Endothelial cell of umbilical vein (primary cell): Measurements from ENCODE around the gene ELK1. TPM values are rescaled to one million over a fixed set of nuclear protein-coding genes. Genes with fewer than 3 reads are reported as not detected.

ENCODE experiments used
- BruUV-seq: library from RNA; stranded (reverse); fragments of 400-500 nt; replicated peaks from 2 replicates; lab custom pipeline; 2021; lab: Mats Ljungman, UMichigan
- CTCF ChIA-PET: fragments of 300-600, 350-600 bp; sonication (Branson Sonifier 250); formaldehyde crosslinking; loops from one replicate; lab custom pipeline; 2021; ENCODE audit warnings: antibody characterized with exemption, inconsistent platforms; lab: Charles Lee
- POLR2A ChIA-PET: fragments of 300-600, 350-600 bp; sonication (Branson Sonifier 250); formaldehyde crosslinking; loops from one replicate; lab custom pipeline; 2021; ENCODE audit warnings: antibody characterized with exemption, inconsistent platforms; lab: Charles Lee
- DNase-seq: peaks from one replicate; pipeline ENCODE4 v3.0.0-alpha.2; 2011; ENCODE audit warnings: low read depth, low spot score
- FAIRE-seq: peaks from 2 replicates; lab custom pipeline; 2011; peaks lifted over from hg19 to GRCh38; lab: Jason Lieb, UNC
- H2AFZ ChIP-seq: 2 replicates; pipeline ENCODE4 v1.6.0; 2012; ENCODE audit warnings: low read depth, low read length, control low read depth, inconsistent platforms
- H3K27ac ChIP-seq: 2 replicates; pipeline ENCODE4 v1.5.1; 2011; ENCODE audit warnings: low read depth, mild to moderate bottlenecking, control low read depth, low read length, moderate library complexity; ENCODE audit not compliant: insufficient read depth
- H3K27me3 ChIP-seq, 2 experiments: 2 replicates each; pipeline versions ENCODE4 v1.6.0 to v1.6.1; 2011; ENCODE audit warnings: low read length in 2 of 2, mixed read lengths in 1 of 2; ENCODE audit not compliant: control insufficient read depth in 2 of 2, insufficient read depth in 2 of 2
- H3K36me3 ChIP-seq, 2 experiments: 2 replicates in 1 of 2; 3 replicates in 1 of 2; pipeline ENCODE4 v1.5.1; 2011; ENCODE audit warnings: low read length in 2 of 2, mild to moderate bottlenecking in 1 of 2, moderate library complexity in 1 of 2; ENCODE audit not compliant: control insufficient read depth in 2 of 2, insufficient read depth in 2 of 2; ENCODE audit errors: extremely low read depth in 1 of 2
- H3K4me1 ChIP-seq: 3 replicates; pipeline ENCODE4 v1.5.1; 2011; ENCODE audit warnings: mild to moderate bottlenecking, low read length; ENCODE audit not compliant: control insufficient read depth, insufficient read depth; ENCODE audit errors: extremely low read depth
- H3K4me2 ChIP-seq: 2 replicates; pipeline ENCODE4 v1.6.1; 2011; ENCODE audit warnings: low read length, control low read depth, mixed read lengths; ENCODE audit not compliant: insufficient read depth
- H3K4me3 ChIP-seq, 3 experiments: fragments of 200-600 bp in 1 of 3; sonication (generic), shearing (Covaris generic) in 1 of 3; replicated peaks in 1 of 3; 2 replicates each; pipeline ENCODE4 v1.5.1; 2011 to 2016; ENCODE audit warnings: control low read depth in 3 of 3, low read length in 3 of 3, mild to moderate bottlenecking in 2 of 3, inconsistent platforms in 1 of 3, low read depth in 1 of 3, moderate library complexity in 1 of 3; ENCODE audit not compliant: insufficient read depth in 1 of 3
- H3K79me2 ChIP-seq: 2 replicates; pipeline ENCODE4 v1.6.0; 2012; ENCODE audit warnings: low read length, inconsistent platforms; ENCODE audit not compliant: control insufficient read depth, insufficient read depth
- H3K9ac ChIP-seq: replicated peaks from 2 replicates; pipeline ENCODE3; 2011; ENCODE audit warnings: low read length, control low read depth; ENCODE audit not compliant: insufficient read depth; ENCODE audit errors: extremely low read depth
- H3K9me1 ChIP-seq: replicated peaks from 3 replicates; pipeline ENCODE4 v1.6.0; 2011; ENCODE audit warnings: mild to moderate bottlenecking, low read length; ENCODE audit not compliant: control insufficient read depth, insufficient read depth; ENCODE audit errors: extremely low read depth
- H3K9me3 ChIP-seq: replicated peaks from 2 replicates; pipeline ENCODE4 v1.5.1; 2012; ENCODE audit warnings: low read length, inconsistent platforms; ENCODE audit not compliant: control insufficient read depth, insufficient read depth
- H4K20me1 ChIP-seq: replicated peaks from 2 replicates; pipeline ENCODE3; 2011; ENCODE audit warnings: mild to moderate bottlenecking, low read length; ENCODE audit not compliant: control insufficient read depth, insufficient read depth; ENCODE audit errors: extremely low read depth
- CTCF ChIP-seq, 2 donors: IDR thresholded peaks; 1 replicate in 1 of 2; 2 replicates in 1 of 2; pipeline ENCODE4 v1.5.1; 2011; ENCODE audit warnings: low read length in 2 of 2, mild to moderate bottlenecking in 2 of 2, moderate library complexity in 2 of 2, control low read depth in 1 of 2, inconsistent platforms in 1 of 2, low read depth in 1 of 2; ENCODE audit not compliant: insufficient read depth in 1 of 2; ENCODE audit errors: extremely low read depth in 1 of 2
- EZH2 ChIP-seq: IDR thresholded peaks from 2 replicates; pipeline ENCODE4 v1.6.1; 2012; ENCODE audit warnings: borderline replicate concordance, low read depth, mild to moderate bottlenecking, moderate library complexity, low read length, inconsistent platforms; ENCODE audit not compliant: severe bottlenecking
- FOS ChIP-seq: IDR thresholded peaks from 2 replicates; pipeline ENCODE4 v1.6.1; 2011; ENCODE audit warnings: mild to moderate bottlenecking, low read length, moderate library complexity, borderline replicate concordance; ENCODE audit not compliant: insufficient read depth
- GATA2 ChIP-seq: IDR thresholded peaks from 2 replicates; pipeline ENCODE4 v1.7.0; 2011; ENCODE audit warnings: low read depth, mild to moderate bottlenecking, moderate library complexity, mixed read lengths, low read length; ENCODE audit not compliant: insufficient read length, insufficient read depth
- JUN ChIP-seq: IDR thresholded peaks from 2 replicates; pipeline ENCODE4 v1.6.1; 2011; ENCODE audit warnings: borderline replicate concordance, low read depth; ENCODE audit not compliant: insufficient read length, insufficient read depth
- MAX ChIP-seq: IDR thresholded peaks from 2 replicates; pipeline ENCODE4 v1.6.1; 2011; ENCODE audit not compliant: insufficient read depth, insufficient read length
- MYC ChIP-seq: IDR thresholded peaks from one replicate; pipeline ENCODE4 v1.6.1; 2011; ENCODE audit warnings: mild to moderate bottlenecking, low read depth, low read length
- POLR2A ChIP-seq: IDR thresholded peaks from 2 replicates; pipeline ENCODE4 v1.6.1; 2012; ENCODE audit warnings: low read depth, mild to moderate bottlenecking, control low read depth, low read length
- POLR2AphosphoS5 ChIP-seq: IDR thresholded peaks from 2 replicates; pipeline ENCODE4 v1.6.1; 2012; ENCODE audit warnings: low read depth, mild to moderate bottlenecking, control low read depth, low read length, moderate library complexity; ENCODE audit not compliant: insufficient read depth
- dilution Hi-C: fragments of 300-500 bp; cut with MboI; formaldehyde crosslinking; loops from one replicate; pipeline ENCODE4 v1.15.0; 2019; ENCODE audit warnings: low sequenced_read_pairs; ENCODE audit not compliant: extremely low pct_ligation_motif_present
- intact Hi-C: fragments of 100-400 bp; cut with micrococcal nuclease; formaldehyde crosslinking; loops from one replicate; pipeline ENCODE4 v1.10.0; 2022
- polyA plus RNA-seq, 4 experiments: library from polyadenylated mRNA; depleted of rRNA in 3 of 4; stranded (reverse) in 3 of 4; unstranded in 1 of 4; fragments of >200 nt; gene quantifications; 2 replicates each; pipeline versions ENCODE4 v1.2.1 to v1.2.3, GENCODE V29; 2011 to 2012; ENCODE audit warnings: missing spikeins in 1 of 4
- total RNA-seq: library from RNA; stranded (reverse); gene quantifications from 2 replicates; pipeline ENCODE4 v1.2.3, GENCODE V29; 2021

ELK1 gene
- total and polyA plus RNA-seq, 2 donors (not counting 3 experiments of a cell fraction or from before 2014, with no cell fraction given): 18.3 to 28.7 TPM

DNA sequence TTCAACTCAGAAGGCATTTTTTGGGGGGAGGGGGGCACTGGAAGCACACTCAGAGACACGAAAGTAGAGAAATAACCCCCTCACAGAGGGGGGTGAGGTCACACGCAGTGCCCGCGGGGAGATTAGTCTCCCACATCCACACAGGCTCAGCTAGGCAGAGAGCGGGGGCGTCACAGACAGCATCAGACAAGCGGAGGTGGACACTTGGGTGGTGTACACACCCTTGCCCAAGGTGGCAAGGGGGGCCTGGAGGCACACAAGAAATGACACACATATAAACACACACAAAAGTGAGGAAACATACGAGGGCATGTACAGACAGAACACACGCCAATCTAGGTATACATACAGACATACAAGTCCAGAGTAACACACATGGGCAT, 30.1 kb downstream of the ELK1 start:
- dilution Hi-C loops: no loop called here

More for the DNA sequence above, 30.1 kb downstream of the ELK1 start:
- H3K79me2 ChIP-seq: no peaks in the 10 kb centered on the region
- H3K4me1 ChIP-seq: peaks cover 3% of the 10 kb centered on the region
- DNase-seq: no peak
- ChIA-PET CTCF (no interaction called here), POLR2A (no interaction called here)
- BruUV-seq: no TSS peak
- H3K27ac ChIP-seq: no peak overlapping the region
- intact Hi-C loops: loop anchor here (5.0 kb wide), 1 partner anchor 58 kb away; the partner anchor contains the start of gene ARAF
- H2AFZ ChIP-seq: no peak overlapping the region
- no peak overlapping the region for H3K9ac ChIP-seq
- no peak for FAIRE-seq
- no peaks in the 10 kb centered on the region for H3K9me3 ChIP-seq
- H3K27me3 ChIP-seq: peaks cover 5 to 8% of the 10 kb centered on the region in 2 experiments
- no peaks in the 10 kb centered on the region for H3K9me1 ChIP-seq
- no peak overlapping the region for H3K4me2 ChIP-seq
- no peak overlapping the region for H3K4me3 ChIP-seq
- no peaks in the 10 kb centered on the region for H3K36me3 ChIP-seq
- no peak for TF ChIP-seq JUN
- no peak for TF ChIP-seq MYC
- no peak for TF ChIP-seq MAX
- TF ChIP-seq FOS: no peak
- TF ChIP-seq POLR2A: no peak
- TF ChIP-seq POLR2AphosphoS5: no peak
- no peak for TF ChIP-seq CTCF (IDR thresholded peaks at IDR 0.05; ENCODE audit: extremely low read depth in 1 of 2, insufficient read depth in 1 of 2, low read depth in 1 of 2, low read length in 2 of 2)
- no peak for TF ChIP-seq GATA2
- no peak for TF ChIP-seq EZH2
- no peaks in the 10 kb centered on the region for H4K20me1 ChIP-seq
